Aorta (tissue), 5 donors: ENCODE measurements around the gene RPE. TPM values are rescaled to one million over a fixed set of nuclear protein-coding genes. Genes with fewer than 3 reads are reported as not detected.

Experiments used
- ATAC-seq: fragments of 200-7000 bp; cut with Tn5 transposase; one replicate; pipeline ENCODE4 v1.9.1; 2022; ENCODE audit warnings: moderate library complexity; ENCODE audit not compliant: low FRiP score
- DNase-seq, 2 donors: peaks; one replicate each; pipeline ENCODE4 v3.0.0-alpha.2; 2020
- H3K27ac ChIP-seq, 2 donors: one replicate each; pipeline ENCODE4 v1.5.1; 2013; ENCODE audit warnings: low read length in 2 of 2, mild to moderate bottlenecking in 2 of 2, moderate library complexity in 2 of 2, control low read depth in 1 of 2, inconsistent platforms in 1 of 2, low read depth in 1 of 2
- H3K27me3 ChIP-seq, 2 donors: one replicate each; pipeline ENCODE4 v1.6.1; 2013; ENCODE audit warnings: control low read depth in 1 of 2, low read length in 1 of 2, mild to moderate bottlenecking in 1 of 2, moderate library complexity in 1 of 2; ENCODE audit not compliant: insufficient read depth in 2 of 2, control insufficient read depth in 1 of 2
- H3K36me3 ChIP-seq, 2 donors: one replicate each; pipeline ENCODE4 v1.6.1; 2013; ENCODE audit warnings: control low read depth in 1 of 2, low read length in 1 of 2, mild to moderate bottlenecking in 1 of 2; ENCODE audit not compliant: insufficient read depth in 2 of 2, control insufficient read depth in 1 of 2
- H3K4me1 ChIP-seq, 2 donors: one replicate each; pipeline ENCODE4 v1.6.1; 2013; ENCODE audit warnings: low read length in 2 of 2, control low read depth in 1 of 2, mild to moderate bottlenecking in 1 of 2, moderate library complexity in 1 of 2; ENCODE audit not compliant: insufficient read depth in 2 of 2, control insufficient read depth in 1 of 2
- H3K4me3 ChIP-seq, 2 donors: one replicate each; pipeline ENCODE4 v1.5.1; 2013; ENCODE audit warnings: low read length in 2 of 2, control low read depth in 1 of 2, mild to moderate bottlenecking in 1 of 2
- H3K9me3 ChIP-seq: one replicate; pipeline ENCODE4 v1.6.1; 2013; ENCODE audit warnings: mild to moderate bottlenecking, low read length; ENCODE audit not compliant: control insufficient read depth
- WGBS, 2 donors: extraction: QIAGEN DNeasy Blood & Tissue Kit; methylation state at CpG; one replicate each; pipeline ENCODE4 v1.1.7; 2013; 5-methylcytosine and 5-hydroxymethylcytosine counted together
- intact Hi-C, 2 donors: fragments of 100-400 bp; cut with DNase I; formaldehyde crosslinking; loops; one replicate each; pipeline versions ENCODE4 v1.14.2 to v1.15.0; 2022
- polyA plus RNA-seq, 2 donors: library from polyadenylated mRNA; stranded (reverse); fragments of 200-250 nt; gene quantifications; one replicate each; pipeline ENCODE4 v1.2.3, GENCODE V29; 2013
- total RNA-seq, 2 donors: library from RNA; stranded (reverse); fragmentation: NEBNext Ultra II Directional; extraction: Animal tissue kit (Norgen Biotek cat#: 25700); gene quantifications; one replicate each; pipeline ENCODE4 v1.2.1, GENCODE V29; 2021
- donor health status: healthy with polysubstance abuse.
- donor health status: Bipolar disorder and iron deficiency.
- donor health status: DM: no; HTN: no; CAD: no.
- donor health status: DM: no; HTN: no; CAD: no.
- donor health status: DM: yes; HTN: yes; CAD: no.

RPE gene
- total and polyA plus RNA-seq, 4 donors: 19.9 to 50.6 (median 31.4) TPM

GRCh38 chr2:209970271-209970670 lies 32.2 kb upstream of the RPE start:
- Histone ChIP-seq H3K36me3 (no peaks in the 10 kb centered on the region), H3K4me3 (no peak overlapping the region), H3K27me3 (no peaks in the 10 kb centered on the region), H3K4me1 (no peaks in the 10 kb centered on the region), H3K9me3 (no peaks in the 10 kb centered on the region), H3K27ac (no peak overlapping the region)
- DNase-seq (no peak), ATAC-seq (no peak)
- WGBS, 2 donors: 82 to 93% methylated on average over 2 of the region's 2 CpGs
- intact Hi-C loops: no loop called here

- 81 to 82% methylated on average over 4 of the region's 4 CpGs for WGBS, 2 donors
- DNase-seq (no peak), ATAC-seq (no peak)
- Histone ChIP-seq H3K9me3 (no peaks in the 10 kb centered on the region), H3K27ac (no peak overlapping the region), H3K27me3 (no peaks in the 10 kb centered on the region), H3K4me1 (no peaks in the 10 kb centered on the region), H3K36me3 (no peaks in the 10 kb centered on the region), H3K4me3 (no peak overlapping the region)
- intact Hi-C loops: no loop called here
These were observed 31.7 kb upstream of the RPE start for GRCh38 chr2:209970711-209971110.

GRCh38 chr2:209973328-209973727 lies 29.1 kb upstream of the RPE start:
- 15 to 16% methylated on average over 1 of the region's 1 CpG for WGBS, 2 donors
- Histone ChIP-seq H3K4me3 (no peak overlapping the region), H3K4me1 (no peaks in the 10 kb centered on the region), H3K27ac (no peak overlapping the region), H3K36me3 (no peaks in the 10 kb centered on the region), H3K27me3 (no peaks in the 10 kb centered on the region), H3K9me3 (no peaks in the 10 kb centered on the region)
- ATAC-seq (no peak), DNase-seq (no peak)
- intact Hi-C loops: no loop called here

GRCh38 chr2:209974576-209974975 lies 27.9 kb upstream of the RPE start:
- no peak overlapping the region for H3K4me3 ChIP-seq
- H3K27me3 ChIP-seq: no peaks in the 10 kb centered on the region
- no peaks in the 10 kb centered on the region for H3K36me3 ChIP-seq
- H3K4me1 ChIP-seq: no peaks in the 10 kb centered on the region
- no peak overlapping the region for H3K27ac ChIP-seq
- intact Hi-C loops: no loop called here
- 8 to 9% methylated on average over 1 of the region's 1 CpG for WGBS, 2 donors
- ATAC-seq (no peak), DNase-seq (no peak)
- H3K9me3 ChIP-seq: no peaks in the 10 kb centered on the region

- no peak overlapping the region for H3K4me3 ChIP-seq
- H3K4me1 ChIP-seq: no peaks in the 10 kb centered on the region
- WGBS, 2 donors: 87 to 88% methylated on average over 9 of the region's 9 CpGs
- no peaks in the 10 kb centered on the region for H3K9me3 ChIP-seq
- H3K36me3 ChIP-seq: no peaks in the 10 kb centered on the region
- no peak for DNase-seq
- no peak for ATAC-seq
- no peak overlapping the region for H3K27ac ChIP-seq
- intact Hi-C loops: loop anchor here (5.0 kb wide), 1 partner anchor 220 kb away; no protein-coding TSS in a partner anchor
- no peaks in the 10 kb centered on the region for H3K27me3 ChIP-seq
These were observed 25.6 kb upstream of the RPE start for GRCh38 chr2:209976698-209977385.

- no peaks in the 10 kb centered on the region for H3K9me3 ChIP-seq
- H3K4me1 ChIP-seq: no peaks in the 10 kb centered on the region
- intact Hi-C loops: loop anchor here (5.0 kb wide), 1 partner anchor 220 kb away; no protein-coding TSS in a partner anchor
- no peak overlapping the region for H3K4me3 ChIP-seq
- no peaks in the 10 kb centered on the region for H3K27me3 ChIP-seq
- ATAC-seq: no peak
- WGBS, 2 donors: 86 to 87% methylated on average over 2 of the region's 2 CpGs
- H3K36me3 ChIP-seq: no peaks in the 10 kb centered on the region
- DNase-seq: no peak
- no peak overlapping the region for H3K27ac ChIP-seq
These were observed 24.8 kb upstream of the RPE start for GRCh38 chr2:209977386-209978239.

GRCh38 chr2:209984291-209984690 lies 18.1 kb upstream of the RPE start:
- H3K9me3 ChIP-seq: no peaks in the 10 kb centered on the region
- intact Hi-C loops: no loop called here
- no peaks in the 10 kb centered on the region for H3K4me1 ChIP-seq
- H3K27me3 ChIP-seq: no peaks in the 10 kb centered on the region
- no peak for DNase-seq
- H3K4me3 ChIP-seq: no peak overlapping the region
- H3K36me3 ChIP-seq: no peaks in the 10 kb centered on the region
- no peak for ATAC-seq
- H3K27ac ChIP-seq: no peak overlapping the region
- 95 to 97% methylated on average over 2 of the region's 2 CpGs for whole genome bisulfite sequencing, 2 donors

GRCh38 chr2:209985874-209986273 lies 16.6 kb upstream of the RPE start:
- no peak overlapping the region for H3K27ac ChIP-seq
- intact Hi-C loops: no loop called here
- DNase-seq: no peak
- no peaks in the 10 kb centered on the region for H3K4me1 ChIP-seq
- no peaks in the 10 kb centered on the region for H3K9me3 ChIP-seq
- no peak overlapping the region for H3K4me3 ChIP-seq
- ATAC-seq: no peak
- no peaks in the 10 kb centered on the region for H3K27me3 ChIP-seq
- no peaks in the 10 kb centered on the region for H3K36me3 ChIP-seq
- 40 to 54% methylated on average over 3 of the region's 3 CpGs for WGBS, 2 donors

GRCh38 chr2:209986415-209986814 lies 16.0 kb upstream of the RPE start:
- Histone ChIP-seq H3K4me1 (no peaks in the 10 kb centered on the region), H3K9me3 (no peaks in the 10 kb centered on the region), H3K36me3 (no peaks in the 10 kb centered on the region), H3K4me3 (no peak overlapping the region), H3K27ac (no peak overlapping the region), H3K27me3 (no peaks in the 10 kb centered on the region)
- intact Hi-C loops: no loop called here
- DNase-seq (no peak), ATAC-seq (no peak)
- 88 to 96% methylated on average over 2 of the region's 2 CpGs for WGBS, 2 donors
